Mucosa of descending colon (tissue), 3 donors: Measurements from ENCODE around the gene G6PC1. TPM values are rescaled to one million over a fixed set of nuclear protein-coding genes. Genes with fewer than 3 reads are reported as not detected.
"Not testable (repeated sequence)": the region's sequence is repeated elsewhere in the genome, so short reads cannot be mapped to it uniquely, and the experiment has no call there.

Experiments
- ATAC-seq: fragments of 200-7000 bp; cut with Tn5 transposase; one replicate; pipeline ENCODE4 v1.9.1; 2020; ENCODE audit warnings: mild to moderate bottlenecking, moderate library complexity
- DNase-seq, 3 donors: peaks; one replicate each; pipeline ENCODE4 v3.0.0-alpha.2; 2020
- H3K36me3 ChIP-seq: fragments of 200-600 bp; one replicate; pipeline ENCODE4 v1.8.0; 2021; ENCODE audit warnings: low read depth, mild to moderate bottlenecking
- H3K4me1 ChIP-seq: fragments of 200-600 bp; one replicate; pipeline ENCODE4 v1.8.0; 2021; ENCODE audit warnings: low read depth, mild to moderate bottlenecking
- H3K4me3 ChIP-seq: fragments of 200-600 bp; one replicate; pipeline ENCODE4 v1.8.0; 2021; ENCODE audit warnings: mild to moderate bottlenecking
- H3K9me3 ChIP-seq: fragments of 200-600 bp; one replicate; pipeline ENCODE4 v1.8.0; 2021; ENCODE audit warnings: mild to moderate bottlenecking
- CTCF ChIP-seq: fragments of 200-600 bp; IDR thresholded peaks from one replicate; pipeline ENCODE4 v1.8.0; 2022; ENCODE audit warnings: antibody characterized with exemption, mild to moderate bottlenecking
- intact Hi-C, 2 donors: fragments of 100-400 bp; cut with DNase I in 1 of 2; cut with micrococcal nuclease in 1 of 2; formaldehyde crosslinking; loops; one replicate each; pipeline versions ENCODE4 v1.11.0 to v1.11.1; 2022; cut with DNase I, micrococcal nuclease
- total RNA-seq, 3 donors: library from RNA; stranded (reverse); fragmentation: NEBNext Ultra II Directional in 2 of 3; extraction: Animal tissue kit (Norgen Biotek cat#: 25700) in 2 of 3; gene quantifications; one replicate each; pipeline versions ENCODE4 v1.2.1 to v1.2.4, GENCODE V29; 2021 to 2023
- donor health status: DM: no; HTN: no; CAD: no; lungs with moderate emphysema.
- donor health status: DM: no; HTN: no; CAD: no.
- donor health status: DM: no; HTN: yes; CAD: no.

G6PC1 gene
- total RNA-seq, 3 donors from 2014 or later = 0.67 TPM; not detected in 2

- no peaks in the 10 kb centered on the region for H3K9me3 ChIP-seq
- peaks cover 5% of the 10 kb centered on the region for H3K4me1 ChIP-seq
- no peaks in the 10 kb centered on the region for H3K36me3 ChIP-seq
- H3K4me3 ChIP-seq = no peak overlapping the region
- intact Hi-C loops = no loop called here
- no peak for TF ChIP-seq CTCF
- ATAC-seq (peak; percentile 63), DNase-seq (no peak)
Observed at GRCh38 chr17:42918902-42919521, 18.4 kb downstream of the G6PC1 start.

- intact Hi-C loops, ATAC-seq, H3K9me3 ChIP-seq, DNase-seq, H3K36me3 ChIP-seq, H3K4me3 ChIP-seq, H3K4me1 ChIP-seq: not testable (repeated sequence)
Observed at GRCh38 chr17:42919522-42920077, 19.0 kb downstream of the G6PC1 start.

GRCh38 chr17:42920106-42920900 is 19.7 kb downstream of the G6PC1 start:
- Histone ChIP-seq H3K9me3 (no peaks in the 10 kb centered on the region), H3K4me3 (no peak overlapping the region), H3K4me1 (peaks cover 5% of the 10 kb centered on the region), H3K36me3 (no peaks in the 10 kb centered on the region)
- TF ChIP-seq CTCF = no peak
- intact Hi-C loops = no loop called here
- ATAC-seq (peak; percentile 7), DNase-seq (no peak)

GRCh38 chr17:42920922-42921321 is 20.3 kb downstream of the G6PC1 start:
- TF ChIP-seq CTCF = no peak
- intact Hi-C loops = no loop called here
- DNase-seq (no peak), ATAC-seq (no peak)
- H3K4me1 ChIP-seq = peaks cover 5% of the 10 kb centered on the region
- no peak overlapping the region for H3K4me3 ChIP-seq
- H3K9me3 ChIP-seq = no peaks in the 10 kb centered on the region
- no peaks in the 10 kb centered on the region for H3K36me3 ChIP-seq

- no peak overlapping the region for H3K4me3 ChIP-seq
- H3K36me3 ChIP-seq = no peaks in the 10 kb centered on the region
- TF ChIP-seq CTCF = no peak
- DNase-seq = no peak
- H3K4me1 ChIP-seq = peaks cover 5% of the 10 kb centered on the region
- H3K9me3 ChIP-seq = no peaks in the 10 kb centered on the region
- intact Hi-C loops = no loop called here
- ATAC-seq = no peak
Observed at GRCh38 chr17:42922294-42922693, 21.7 kb downstream of the G6PC1 start.

GRCh38 chr17:42923472-42923871 is 22.9 kb downstream of the G6PC1 start:
- ATAC-seq, H3K9me3 ChIP-seq, DNase-seq, H3K36me3 ChIP-seq, H3K4me3 ChIP-seq, H3K4me1 ChIP-seq, intact Hi-C loops: not testable (repeated sequence)
